Ishikawa (cell line): ENCODE measurements around the gene SLIT3.

Experiments used
- CREB1 ChIP-seq: IDR thresholded peaks from 2 replicates; pipeline ENCODE4 v1.6.1; 2012; ENCODE audit warnings: low read depth
- EP300 ChIP-seq: IDR thresholded peaks from 2 replicates; pipeline ENCODE4 v1.6.1; 2012; ENCODE audit warnings: borderline replicate concordance
- MAX ChIP-seq: IDR thresholded peaks from 2 replicates; pipeline ENCODE4 v1.6.1; 2012
- RAD21 ChIP-seq: IDR thresholded peaks from 2 replicates; pipeline ENCODE4 v1.6.1; 2012; ENCODE audit warnings: low read depth
- TAF1 ChIP-seq: IDR thresholded peaks from 2 replicates; pipeline ENCODE4 v1.6.1; 2012; ENCODE audit warnings: low read depth, mild to moderate bottlenecking
- TCF12 ChIP-seq: IDR thresholded peaks from 2 replicates; pipeline ENCODE4 v1.6.1; 2012; ENCODE audit warnings: low read depth
- TF ChIP-seq, protein P1 (sequence below): IDR thresholded peaks from 2 replicates; pipeline ENCODE4 v1.6.1; 2012

DNA sequence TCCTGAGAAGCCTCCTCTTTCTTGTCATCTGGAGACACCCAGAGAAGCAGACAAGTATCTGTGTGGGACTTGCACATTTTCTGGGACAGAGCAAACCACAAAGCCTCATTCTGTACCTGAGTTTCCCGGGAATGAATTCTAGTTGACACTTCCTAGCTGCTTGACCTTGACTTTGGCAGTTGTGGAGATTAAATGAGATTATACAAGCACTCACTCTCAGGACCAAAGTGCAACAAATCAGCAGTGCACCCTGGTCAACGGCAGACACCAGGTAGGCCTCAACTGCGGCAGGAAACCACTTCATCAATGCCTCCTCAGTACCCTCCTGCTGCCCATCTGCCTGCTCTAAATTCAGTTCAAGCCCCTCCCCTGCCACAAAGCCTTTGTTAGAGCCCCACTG lies 607.1 kb downstream of the SLIT3 start:
- no peak for TF ChIP-seq EP300
- TF ChIP-seq MAX = no peak
- TF ChIP-seq CREB1 = no peak
- no peak for TF ChIP-seq RAD21
- TF ChIP-seq, protein P1, sequence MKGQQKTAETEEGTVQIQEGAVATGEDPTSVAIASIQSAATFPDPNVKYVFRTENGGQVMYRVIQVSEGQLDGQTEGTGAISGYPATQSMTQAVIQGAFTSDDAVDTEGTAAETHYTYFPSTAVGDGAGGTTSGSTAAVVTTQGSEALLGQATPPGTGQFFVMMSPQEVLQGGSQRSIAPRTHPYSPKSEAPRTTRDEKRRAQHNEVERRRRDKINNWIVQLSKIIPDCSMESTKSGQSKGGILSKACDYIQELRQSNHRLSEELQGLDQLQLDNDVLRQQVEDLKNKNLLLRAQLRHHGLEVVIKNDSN = no peak
- TF ChIP-seq TCF12 = no peak
- no peak for TF ChIP-seq TAF1
